ENCODE data around the gene CLOCK.

The CLOCK gene

DNA sequence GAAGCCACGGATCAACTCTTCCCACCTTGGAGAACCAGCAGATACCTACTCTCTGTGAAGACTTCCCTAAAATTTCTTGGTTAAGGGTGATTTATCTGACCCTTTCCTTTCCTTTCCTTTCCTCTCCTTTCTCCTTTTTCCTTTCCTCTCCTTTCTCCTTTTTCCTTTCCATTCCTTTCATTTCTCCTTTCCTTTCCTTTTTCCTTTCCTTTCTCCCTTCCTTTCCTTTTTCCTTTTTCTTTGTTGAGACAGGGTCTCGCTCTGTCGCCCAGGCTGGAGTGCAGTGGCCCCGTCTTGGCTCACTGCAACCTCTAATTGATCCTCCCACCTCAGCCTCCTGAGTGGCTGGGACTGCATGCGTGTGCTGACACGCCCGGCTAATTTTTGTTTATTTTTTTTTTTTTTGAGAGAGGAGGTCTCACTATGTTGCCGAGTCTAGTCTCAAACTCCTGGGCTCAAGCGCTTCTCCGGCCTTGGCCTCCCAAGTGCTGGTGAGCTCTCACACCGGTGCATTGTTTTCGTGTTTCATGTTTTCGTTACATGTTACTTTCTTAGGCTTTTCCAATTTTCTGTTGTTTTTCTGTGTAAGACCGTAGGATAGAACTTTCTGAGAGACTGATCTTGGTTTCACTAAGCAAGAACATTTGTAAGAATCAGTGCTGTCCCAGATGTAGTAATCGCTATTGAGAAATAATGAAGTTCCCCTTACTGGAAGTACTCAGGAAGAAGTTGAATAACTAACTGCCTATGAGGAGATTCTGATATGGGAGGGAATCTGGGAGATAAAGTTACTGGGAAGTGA, 149.0 kb downstream of the CLOCK start:
- H3K4me2 ChIP-seq = peak overlapping the region; percentile 92 to 99 (median 95)
- H3K9ac ChIP-seq = peak overlapping the region; percentile 95 to 99 (median 97)
- H3K4me1 ChIP-seq = peaks cover 30 to 49% (median 40%) of the 10 kb centered on the region in 10 experiments
- TF ChIP-seq Cebpa-rat (IDR thresholded peaks at IDR 0.05) = peak in 1 of 11 experiments; percentile 47; a peak in 1 of 22 replicates
- peak overlapping the region; percentile 94 to 99 (median 96) for H3K27ac ChIP-seq
- no peaks in the 10 kb centered on the region for H3K9me3 ChIP-seq (replicated peaks in 1 of 11)
- H3K27me3 ChIP-seq = no peaks in the 10 kb centered on the region
- peaks cover 53 to 67% (median 63%) of the 10 kb centered on the region in 11 experiments for H4K20me1 ChIP-seq
- peak overlapping the region; percentile 88 to 100 (median 94) for H3K4me3 ChIP-seq
- H3K36me3 ChIP-seq = peaks cover 19 to 54% (median 46%) of the 10 kb centered on the region in 11 experiments; a peak in 20 of 22 replicates

DNA sequence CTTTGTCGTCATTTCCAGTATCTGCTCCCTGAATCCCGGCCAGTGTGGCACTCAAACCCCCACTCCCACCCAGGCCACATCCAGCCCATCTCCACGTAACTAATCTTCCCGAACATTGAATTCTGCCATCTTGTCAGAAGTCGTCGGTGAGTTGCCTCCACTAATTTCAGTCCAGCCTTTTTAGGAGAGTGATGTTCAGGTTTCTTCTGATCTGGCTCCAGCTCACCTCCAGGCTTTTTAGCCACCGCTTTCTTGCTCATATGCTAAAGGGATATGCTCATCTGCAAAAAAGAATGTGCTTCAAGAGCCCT, 149.6 kb downstream of the CLOCK start:
- TF ChIP-seq Cebpa-rat (IDR thresholded peaks at IDR 0.05) = no peak
- Histone ChIP-seq H4K20me1 (peaks cover 49 to 61% (median 57%) of the 10 kb centered on the region in 11 experiments), H3K4me1 (peaks cover 28 to 49% (median 40%) of the 10 kb centered on the region in 10 experiments), H3K4me2 (peak overlapping the region; percentile 92 to 99 (median 95)), H3K9me3 (replicated peaks in 1 of 11) (no peaks in the 10 kb centered on the region), H3K9ac (peak overlapping the region; percentile 95 to 99 (median 97)), H3K27me3 (no peaks in the 10 kb centered on the region), H3K4me3 (peak overlapping the region; percentile 88 to 100 (median 94)), H3K27ac (peak overlapping the region; percentile 94 to 99 (median 96)), H3K36me3 (peaks cover 19 to 50% (median 44%) of the 10 kb centered on the region in 11 experiments; a peak in 20 of 22 replicates)

DNA sequence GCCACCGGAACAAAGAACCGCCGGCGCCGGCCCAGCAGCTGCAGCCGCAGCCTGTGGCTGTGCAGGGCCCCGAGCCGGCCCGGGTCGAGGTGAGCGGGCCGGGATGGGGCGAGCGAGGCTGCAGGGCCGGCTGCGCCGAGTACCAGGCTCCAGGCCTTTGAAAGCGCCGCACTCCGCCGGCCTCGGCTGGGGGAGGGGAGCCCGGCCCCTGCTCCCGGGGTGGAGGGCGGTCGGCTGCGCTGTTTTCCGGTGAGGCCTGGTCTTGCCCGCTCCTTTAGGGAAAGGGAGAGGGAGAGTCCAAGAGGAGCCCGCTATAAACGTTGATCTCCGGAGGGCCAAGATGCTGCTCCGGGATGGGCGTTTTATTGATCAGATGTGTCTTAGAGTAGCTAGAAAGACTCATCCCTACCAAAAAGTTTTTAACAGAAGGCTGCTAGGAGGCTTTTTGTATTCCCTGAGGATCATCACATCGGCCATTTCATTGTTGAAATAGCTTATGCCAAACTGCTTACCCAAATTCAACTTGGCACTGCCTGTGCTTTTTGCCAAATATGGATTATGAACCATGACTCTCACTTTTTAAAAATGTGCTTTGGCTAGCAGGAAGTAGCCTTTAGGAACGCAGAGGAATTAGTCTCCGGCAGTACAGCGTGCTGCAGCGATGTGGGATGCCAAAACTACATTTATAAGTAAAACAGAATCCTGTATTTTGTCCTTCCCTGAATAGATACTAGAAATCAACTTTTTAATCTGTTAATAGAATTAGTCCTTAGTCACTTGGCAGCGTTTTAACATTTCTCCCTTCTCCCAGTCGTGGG, 150.2 kb downstream of the CLOCK start:
- H3K36me3 ChIP-seq = peaks cover 15 to 46% (median 40%) of the 10 kb centered on the region in 11 experiments; a peak in 20 of 22 replicates
- no peaks in the 10 kb centered on the region for H3K27me3 ChIP-seq
- peaks cover 44 to 56% (median 52%) of the 10 kb centered on the region in 11 experiments for H4K20me1 ChIP-seq
- no peaks in the 10 kb centered on the region for H3K9me3 ChIP-seq (replicated peaks in 1 of 11)
- peak overlapping the region; percentile 95 to 99 (median 97) for H3K9ac ChIP-seq
- no peak for TF ChIP-seq Cebpa-rat (IDR thresholded peaks at IDR 0.05)
- H3K27ac ChIP-seq = peak overlapping the region; percentile 94 to 99 (median 96)
- H3K4me2 ChIP-seq = peak overlapping the region; percentile 92 to 99 (median 95)
- peaks cover 25 to 49% (median 40%) of the 10 kb centered on the region in 10 experiments for H3K4me1 ChIP-seq
- H3K4me3 ChIP-seq = peak overlapping the region; percentile 88 to 100 (median 94)

DNA sequence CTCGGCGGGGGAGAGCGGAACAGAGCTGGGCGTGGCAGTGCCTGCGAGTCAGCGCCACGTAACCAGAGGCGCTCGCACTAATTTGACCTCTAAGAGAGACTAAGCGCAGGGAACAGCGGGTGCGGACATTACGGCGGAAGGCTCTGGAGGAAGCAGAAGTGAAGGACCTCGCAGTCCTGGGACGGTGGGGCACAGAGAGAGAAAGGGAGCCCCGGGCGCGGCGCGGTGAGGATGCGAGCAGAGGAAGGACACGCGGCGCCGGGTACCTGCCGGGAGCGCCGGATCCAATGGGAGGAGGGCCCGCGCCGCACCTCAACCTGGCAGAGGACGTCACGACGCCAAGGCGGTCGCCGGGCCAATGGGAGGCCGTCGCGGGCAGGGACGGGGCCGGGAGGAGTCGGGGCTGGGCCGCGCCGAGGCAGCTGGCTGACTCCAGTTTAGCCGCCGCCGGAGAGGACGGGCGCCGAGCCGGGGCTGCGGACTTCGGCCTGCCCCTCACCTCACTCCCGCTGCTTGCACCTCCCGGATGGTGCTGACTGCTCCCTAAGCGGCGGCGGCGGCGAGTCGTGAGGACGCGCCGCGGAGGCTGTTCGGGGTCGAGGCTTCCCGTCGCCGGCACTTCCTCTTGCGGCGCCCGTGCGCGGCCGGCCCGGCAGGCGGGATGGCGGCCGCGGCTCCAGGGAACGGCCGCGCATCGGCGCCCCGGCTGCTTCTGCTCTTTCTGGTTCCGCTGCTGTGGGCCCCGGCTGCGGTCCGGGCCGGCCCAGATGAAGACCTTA, 151.0 kb downstream of the CLOCK start, which contains the start of gene TMEM165:
TMEM165 (plus strand) TSS at position 429 of the 779 bp plus-strand sequence; CDS start at position 662, 233 bp downstream.
- Histone ChIP-seq H3K9me3 (replicated peaks in 1 of 11) (no peaks in the 10 kb centered on the region), H3K4me2 (peak within 1 kb of the TSS; percentile 92 to 99 (median 95)), H3K36me3 (peaks cover 7 to 38% (median 32%) of the 10 kb centered on the region in 11 experiments; a peak in 20 of 22 replicates), H3K27me3 (no peaks in the 10 kb centered on the region), H3K9ac (peak within 1 kb of the TSS; percentile 95 to 99 (median 97)), H3K4me1 (peaks cover 25 to 49% (median 40%) of the 10 kb centered on the region in 10 experiments), H3K4me3 (peak within 1 kb of the TSS; percentile 88 to 100 (median 94)), H3K27ac (peak within 1 kb of the TSS; percentile 94 to 99 (median 96)), H4K20me1 (peaks cover 36 to 48% (median 44%) of the 10 kb centered on the region in 11 experiments)
- TF ChIP-seq Cebpa-rat (IDR thresholded peaks at IDR 0.05) = no peak

DNA sequence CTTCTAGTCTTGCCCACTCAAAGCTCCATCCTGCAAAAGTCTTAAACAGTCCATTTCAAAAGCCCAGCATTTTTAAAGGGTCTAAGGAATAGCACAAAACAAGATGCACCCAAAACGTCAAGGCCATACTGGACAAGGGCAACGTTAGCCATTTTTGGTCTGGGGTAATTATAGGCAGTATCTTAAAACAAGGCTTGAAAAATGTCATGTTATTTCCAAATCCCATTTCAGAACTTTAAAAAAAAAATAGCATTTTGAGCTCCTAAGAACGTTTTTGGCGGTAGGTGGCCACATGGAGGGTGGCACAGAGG, 151.5 kb downstream of the CLOCK start:
- H3K9me3 ChIP-seq (replicated peaks in 1 of 11) = no peaks in the 10 kb centered on the region
- peaks cover 32 to 42% (median 39%) of the 10 kb centered on the region in 11 experiments for H4K20me1 ChIP-seq
- peak overlapping the region; percentile 95 to 99 (median 97) for H3K9ac ChIP-seq
- peaks cover 3 to 33% (median 27%) of the 10 kb centered on the region in 11 experiments; a peak in 20 of 22 replicates for H3K36me3 ChIP-seq
- no peaks in the 10 kb centered on the region for H3K27me3 ChIP-seq
- peak overlapping the region; percentile 88 to 100 (median 94) for H3K4me3 ChIP-seq
- TF ChIP-seq Cebpa-rat (IDR thresholded peaks at IDR 0.05) = no peak
- peak overlapping the region; percentile 66 to 98 (median 93) for H3K4me2 ChIP-seq
- peak overlapping the region; percentile 94 to 99 (median 96); a peak in 21 of 22 replicates for H3K27ac ChIP-seq
- H3K4me1 ChIP-seq = peaks cover 20 to 49% (median 39%) of the 10 kb centered on the region in 10 experiments

DNA sequence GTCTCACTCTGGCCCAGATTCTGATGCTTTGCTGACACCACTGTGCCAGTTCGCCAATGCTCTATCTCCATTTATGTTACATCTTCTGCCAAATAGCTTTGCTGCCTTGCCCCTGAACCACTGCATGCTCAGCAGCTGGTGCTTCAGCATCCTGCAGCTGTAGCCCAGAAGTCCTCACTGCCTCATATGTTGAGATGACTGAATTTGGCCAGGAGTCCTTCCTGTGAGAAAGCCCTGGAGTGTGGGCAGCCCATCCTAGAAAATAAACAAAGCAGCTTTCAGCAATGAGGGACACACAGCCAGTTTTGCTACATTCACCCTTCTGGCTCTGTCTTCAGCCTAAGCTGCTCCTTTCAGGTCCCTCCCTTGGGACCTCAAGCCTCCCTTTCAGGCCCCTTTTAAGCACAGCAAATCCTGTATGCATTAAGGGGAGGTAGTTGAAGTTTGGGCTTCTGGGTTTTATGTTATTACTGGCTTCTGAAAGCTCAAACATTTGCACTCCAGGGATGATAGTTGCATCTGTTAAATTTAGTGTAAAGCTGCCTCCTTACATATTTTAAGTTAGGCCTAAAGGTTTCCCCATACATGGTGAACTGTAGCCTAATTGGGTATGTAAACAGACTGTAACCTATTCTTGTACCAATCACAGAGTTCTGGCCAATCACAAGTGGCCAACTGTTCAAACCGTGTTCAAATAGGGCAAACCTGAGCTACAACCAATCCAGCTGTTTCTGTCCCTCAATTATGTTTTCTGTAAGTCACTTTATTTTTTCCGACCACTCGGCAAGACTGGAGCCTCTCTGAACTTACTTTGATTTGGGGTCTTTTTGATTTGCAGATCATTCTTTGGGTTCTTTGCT, 153.0 kb downstream of the CLOCK start:
- Histone ChIP-seq H3K4me3 (no peak overlapping the region), H3K27ac (no peak overlapping the region), H3K4me1 (peaks cover 13 to 39% (median 30%) of the 10 kb centered on the region in 10 experiments), H3K36me3 (peaks cover 0 to 22% (median 16%) of the 10 kb centered on the region in 11 experiments; a peak in 16 of 22 replicates), H3K9me3 (replicated peaks in 1 of 11) (no peaks in the 10 kb centered on the region), H3K9ac (peak overlapping the region in 2 of 11 experiments; percentile 18 to 26; a peak in 2 of 22 replicates), H3K4me2 (peak overlapping the region in 4 of 11 experiments; percentile 14 to 49 (median 26); a peak in 7 of 22 replicates), H4K20me1 (peaks cover 19 to 30% (median 26%) of the 10 kb centered on the region in 11 experiments; a peak in 21 of 22 replicates), H3K27me3 (no peaks in the 10 kb centered on the region)
- TF ChIP-seq Cebpa-rat (IDR thresholded peaks at IDR 0.05) = no peak

DNA sequence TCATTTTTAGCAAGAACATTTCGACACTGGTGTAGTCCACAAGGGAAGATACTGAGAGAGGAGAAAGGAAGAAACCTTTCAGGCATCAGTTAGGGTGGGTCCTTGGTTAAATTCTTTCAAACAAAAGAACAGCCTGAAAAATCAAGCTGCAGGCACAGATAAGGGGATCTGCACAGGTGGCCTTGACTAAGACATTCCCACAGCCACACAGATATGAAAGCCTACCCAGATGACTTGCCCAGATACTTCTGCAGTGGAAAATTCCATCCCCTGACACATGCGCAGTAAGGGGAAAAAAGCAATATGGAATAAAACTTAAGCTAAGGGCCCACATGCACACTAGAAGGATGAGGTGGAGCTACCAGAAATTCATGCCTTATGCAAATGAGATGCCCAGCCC, 159.9 kb downstream of the CLOCK start:
- Histone ChIP-seq H3K4me2 (no peak overlapping the region), H3K36me3 (no peaks in the 10 kb centered on the region), H3K4me3 (no peak overlapping the region), H3K4me1 (peaks cover 0 to 7% (median 0%) of the 10 kb centered on the region in 10 experiments; a peak in 3 of 20 replicates), H3K27ac (no peak overlapping the region), H4K20me1 (no peaks in the 10 kb centered on the region), H3K9ac (no peak overlapping the region), H3K9me3 (replicated peaks in 1 of 11) (no peaks in the 10 kb centered on the region), H3K27me3 (no peaks in the 10 kb centered on the region)
- no peak for TF ChIP-seq Cebpa-rat (IDR thresholded peaks at IDR 0.05)

Measured in BLaER1 treated with 17β-estradiol and CSF1 and Interleukin-3, amounts not matched to agents 10 nM and 100 nM (cell line).